Adrenal gland (tissue), 12 donors: Measurements from ENCODE around the gene OSM. TPM values are rescaled to one million over a fixed set of nuclear protein-coding genes. Genes with fewer than 3 reads are reported as not detected.

Source experiments
- DNase-seq, 7 donors: peaks; one replicate each; pipeline ENCODE4 v3.0.0-alpha.2; 2019 to 2020
- H3K27ac ChIP-seq, 5 donors: fragments of 200-600 bp; sonication (generic) in 4 of 5; 1 replicate in 3 of 5; 2 replicates in 2 of 5; pipeline versions ENCODE4 v1.5.1 to v1.8.0; 2016 to 2020; ENCODE audit warnings: mild to moderate bottlenecking in 1 of 5
- H3K27me3 ChIP-seq: fragments of 200-600 bp; 2 replicates; pipeline ENCODE4 v1.8.0; 2021
- H3K36me3 ChIP-seq, 2 donors: fragments of 200-600 bp; replicated peaks in 1 of 2; 1 replicate in 1 of 2; 2 replicates in 1 of 2; pipeline versions ENCODE4 v1.5.1 to v1.8.0; 2018 to 2022
- H3K4me1 ChIP-seq, 2 donors: fragments of 200-600 bp; replicated peaks in 1 of 2; 1 replicate in 1 of 2; 2 replicates in 1 of 2; pipeline versions ENCODE4 v1.5.1 to v1.8.0; 2018 to 2021
- H3K4me3 ChIP-seq, 4 donors: fragments of 200-600 bp; sonication (generic) in 3 of 4; one replicate each; pipeline ENCODE4 v1.5.1; 2016 to 2018
- H3K9me3 ChIP-seq, 3 donors: fragments of 200-600 bp; sonication (generic) in 1 of 3; replicated peaks in 1 of 3; 1 replicate in 2 of 3; 2 replicates in 1 of 3; pipeline versions ENCODE4 v1.5.1 to v1.8.0; 2016 to 2021
- POLR2A ChIP-seq, 2 donors: fragments of 450-650 bp; IDR thresholded peaks; one replicate each; pipeline ENCODE4 v1.6.1; 2017; ENCODE audit warnings: antibody characterized with exemption in 2 of 2, mild to moderate bottlenecking in 2 of 2, moderate library complexity in 1 of 2
- WGBS, 4 donors: extraction: QIAGEN DNeasy Blood & Tissue Kit in 2 of 4; methylation state at CpG; one replicate each; pipeline versions ENCODE4 v1.1.5 to v1.1.7; 2013 to 2017; 5-methylcytosine and 5-hydroxymethylcytosine counted together
- intact Hi-C, 2 donors: fragments of 100-400 bp; cut with DNase I; formaldehyde crosslinking; loops; one replicate each; pipeline versions ENCODE4 v1.14.1 to v1.15.0; 2022 to 2023
- polyA plus RNA-seq, 3 donors: library from polyadenylated mRNA; stranded (reverse); fragments of 200-250 nt in 2 of 3; fragments of 350-450 nt in 1 of 3; fragmentation: Illumina TruSeq in 1 of 3; extraction: RNeasy Lipid Tissue Mini Kit (QIAGEN cat#74804) in 1 of 3; gene quantifications; one replicate each; pipeline ENCODE4 v1.2.3, GENCODE V29; 2013 to 2014
- total RNA-seq, 9 donors: library from RNA; depleted of rRNA in 4 of 9; stranded (reverse); fragments of >200 nt in 4 of 9; fragments of 120-200 nt in 1 of 9; fragmentation: NEBNext Ultra II Directional in 1 of 9; extraction: Animal tissue kit (Norgen Biotek cat#: 25700) in 1 of 9; gene quantifications; one replicate each; pipeline versions ENCODE4 v1.1.0 to v1.2.4, GENCODE V29; 2013 to 2023
- TF ChIP-seq, protein P1 (sequence below), 6 experiments: fragments of 450-650 bp in 4 of 6; fragments of 200-600 bp in 2 of 6; sonication (generic) in 1 of 6; IDR thresholded peaks; 1 replicate in 5 of 6; 2 replicates in 1 of 6; pipeline versions ENCODE4 v1.5.1 to v1.8.0; 2016 to 2021; ENCODE audit warnings: antibody characterized with exemption in 6 of 6, mild to moderate bottlenecking in 2 of 6, moderate library complexity in 1 of 6
- donor health status: healthy with polysubstance abuse.
- donor health status: Bipolar disorder and iron deficiency.
- donor health status: DM: yes; HTN: yes; CAD: no.
- donor health status: DM: no; HTN: no; CAD: no.
- donor health status: DM: no; HTN: no; CAD: no.
- donor health status: DM: yes; HTN: yes; CAD: no.

Gene OSM
- total and polyA plus RNA-seq, 12 donors, result 0.44 to 8.1 (median 1.5) TPM; not detected in 1

DNA sequence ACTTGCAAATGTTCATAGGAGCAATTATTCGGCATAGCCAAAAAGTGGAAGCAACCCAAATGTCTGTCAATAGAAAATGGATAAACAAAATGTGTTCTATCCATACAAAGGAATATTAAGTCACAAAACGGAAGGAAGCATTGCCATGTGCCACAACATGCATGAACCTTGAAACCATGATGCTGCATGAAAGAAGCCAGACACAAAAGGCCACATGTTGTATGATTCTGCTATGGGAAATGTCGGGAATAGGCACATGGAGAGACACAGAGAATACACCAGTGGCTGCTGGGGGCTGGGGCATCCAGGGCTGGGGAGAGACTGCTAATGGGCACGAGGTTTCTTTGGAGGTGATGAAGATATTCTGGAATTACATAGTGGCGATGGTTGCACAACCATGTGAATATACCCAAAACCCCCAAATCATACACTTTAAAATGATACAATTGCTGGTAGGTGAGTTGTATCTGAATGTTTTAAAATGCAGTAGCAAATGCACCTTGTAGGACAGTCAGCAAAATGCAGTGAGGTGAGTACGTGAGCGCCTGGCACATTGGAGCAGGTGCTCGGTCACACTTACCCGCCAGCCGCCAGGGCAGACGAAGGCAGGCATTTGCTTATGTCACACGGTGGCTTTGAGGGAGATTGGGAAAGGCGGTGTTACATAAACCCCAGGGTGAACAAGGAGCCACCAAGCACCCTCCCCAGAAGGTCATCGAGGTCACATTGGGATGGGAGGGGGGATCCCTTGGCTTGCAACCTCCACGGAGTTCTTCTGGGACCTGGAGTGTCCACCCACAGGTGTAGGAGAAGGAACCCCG lies 6.3 kb upstream of the OSM start:
- H3K9me3 ChIP-seq, result no peaks in the 10 kb centered on the region
- 73 to 81% (median 78%) methylated on average over 16 of the region's 16 CpGs for WGBS, 4 donors
- DNase-seq, result no peak
- H3K27ac ChIP-seq, result peak overlapping the region in 1 of 5 donors; percentile 6
- no peak overlapping the region for H3K4me3 ChIP-seq
- TF ChIP-seq POLR2A (IDR thresholded peaks at IDR 0.05), result no peak
- TF ChIP-seq, protein P1, sequence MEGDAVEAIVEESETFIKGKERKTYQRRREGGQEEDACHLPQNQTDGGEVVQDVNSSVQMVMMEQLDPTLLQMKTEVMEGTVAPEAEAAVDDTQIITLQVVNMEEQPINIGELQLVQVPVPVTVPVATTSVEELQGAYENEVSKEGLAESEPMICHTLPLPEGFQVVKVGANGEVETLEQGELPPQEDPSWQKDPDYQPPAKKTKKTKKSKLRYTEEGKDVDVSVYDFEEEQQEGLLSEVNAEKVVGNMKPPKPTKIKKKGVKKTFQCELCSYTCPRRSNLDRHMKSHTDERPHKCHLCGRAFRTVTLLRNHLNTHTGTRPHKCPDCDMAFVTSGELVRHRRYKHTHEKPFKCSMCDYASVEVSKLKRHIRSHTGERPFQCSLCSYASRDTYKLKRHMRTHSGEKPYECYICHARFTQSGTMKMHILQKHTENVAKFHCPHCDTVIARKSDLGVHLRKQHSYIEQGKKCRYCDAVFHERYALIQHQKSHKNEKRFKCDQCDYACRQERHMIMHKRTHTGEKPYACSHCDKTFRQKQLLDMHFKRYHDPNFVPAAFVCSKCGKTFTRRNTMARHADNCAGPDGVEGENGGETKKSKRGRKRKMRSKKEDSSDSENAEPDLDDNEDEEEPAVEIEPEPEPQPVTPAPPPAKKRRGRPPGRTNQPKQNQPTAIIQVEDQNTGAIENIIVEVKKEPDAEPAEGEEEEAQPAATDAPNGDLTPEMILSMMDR (IDR thresholded peaks at IDR 0.05), result no peak
- no peaks in the 10 kb centered on the region for H3K27me3 ChIP-seq
- H3K36me3 ChIP-seq, result no peaks in the 10 kb centered on the region
- intact Hi-C loops, result no loop called here
- peaks cover 0 to 13% of the 10 kb centered on the region in 2 donors for H3K4me1 ChIP-seq

DNA sequence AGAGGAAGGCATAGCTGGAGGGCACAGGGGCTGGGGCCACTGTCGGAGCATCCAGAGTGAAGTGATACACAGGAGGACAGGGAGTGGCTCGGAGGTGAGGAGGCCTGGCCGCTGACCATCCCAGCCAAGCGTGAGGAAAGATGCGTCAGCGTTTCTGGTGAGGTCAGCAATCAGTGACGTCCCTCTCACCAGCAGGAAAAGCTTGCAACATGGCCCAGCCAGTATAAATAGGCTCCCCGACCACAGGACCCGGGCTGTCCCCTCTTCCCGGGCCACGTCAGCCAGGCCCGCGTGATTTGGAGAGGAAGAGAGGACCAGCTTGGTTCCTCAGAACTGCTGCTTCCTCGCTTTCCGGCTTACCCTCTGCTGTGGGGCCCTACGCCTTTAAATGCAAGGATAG lies 4.2 kb upstream of the OSM start:
- Histone ChIP-seq H3K4me1 (peaks cover 0 to 2% of the 10 kb centered on the region in 2 donors), H3K27me3 (no peaks in the 10 kb centered on the region), H3K36me3 (no peaks in the 10 kb centered on the region), H3K27ac (peak overlapping the region in 2 of 5 donors; percentile 39 to 65), H3K9me3 (no peaks in the 10 kb centered on the region), H3K4me3 (no peak overlapping the region)
- intact Hi-C loops, result no loop called here
- DNase-seq, result peak; percentile 60 to 86 (median 70)
- WGBS, 4 donors, result 63 to 78% (median 71%) methylated on average over 10 to 16 of the region's 16 CpGs
- no peak for TF ChIP-seq POLR2A (IDR thresholded peaks at IDR 0.05)
- TF ChIP-seq, protein P1 (IDR thresholded peaks at IDR 0.05), result no peak

DNA sequence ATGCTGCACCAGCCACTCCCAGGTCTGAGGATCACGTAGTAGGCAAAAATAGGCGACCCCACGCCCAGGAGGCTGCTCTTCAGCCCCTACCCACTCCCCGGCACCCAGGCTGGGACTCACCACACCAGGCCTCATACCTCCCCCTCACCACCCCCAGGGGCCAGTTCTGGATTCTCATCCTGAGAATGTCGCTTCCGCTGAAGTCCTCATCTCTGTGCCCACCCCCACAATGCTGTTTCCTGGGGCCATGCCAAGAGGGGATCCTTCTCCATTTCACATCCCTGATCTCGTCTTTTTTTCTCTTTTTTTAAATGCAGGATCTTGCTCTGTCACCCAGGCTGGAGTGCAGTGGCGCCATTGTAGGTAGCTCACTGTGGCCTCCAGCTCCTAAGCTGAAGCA lies 1.7 kb upstream of the OSM start:
- H3K36me3 ChIP-seq, result no peaks in the 10 kb centered on the region
- no peak overlapping the region for H3K4me3 ChIP-seq
- intact Hi-C loops, result no loop called here
- 87 to 89% (median 88%) methylated on average over 8 of the region's 8 CpGs for WGBS, 4 donors
- H3K27ac ChIP-seq, result no peak overlapping the region
- peaks cover 0 to under 1% of the 10 kb centered on the region in 2 donors for H3K4me1 ChIP-seq
- H3K27me3 ChIP-seq, result no peaks in the 10 kb centered on the region
- TF ChIP-seq, protein P1 (IDR thresholded peaks at IDR 0.05), result no peak
- no peak for TF ChIP-seq POLR2A (IDR thresholded peaks at IDR 0.05)
- H3K9me3 ChIP-seq, result no peaks in the 10 kb centered on the region
- no peak for DNase-seq

DNA sequence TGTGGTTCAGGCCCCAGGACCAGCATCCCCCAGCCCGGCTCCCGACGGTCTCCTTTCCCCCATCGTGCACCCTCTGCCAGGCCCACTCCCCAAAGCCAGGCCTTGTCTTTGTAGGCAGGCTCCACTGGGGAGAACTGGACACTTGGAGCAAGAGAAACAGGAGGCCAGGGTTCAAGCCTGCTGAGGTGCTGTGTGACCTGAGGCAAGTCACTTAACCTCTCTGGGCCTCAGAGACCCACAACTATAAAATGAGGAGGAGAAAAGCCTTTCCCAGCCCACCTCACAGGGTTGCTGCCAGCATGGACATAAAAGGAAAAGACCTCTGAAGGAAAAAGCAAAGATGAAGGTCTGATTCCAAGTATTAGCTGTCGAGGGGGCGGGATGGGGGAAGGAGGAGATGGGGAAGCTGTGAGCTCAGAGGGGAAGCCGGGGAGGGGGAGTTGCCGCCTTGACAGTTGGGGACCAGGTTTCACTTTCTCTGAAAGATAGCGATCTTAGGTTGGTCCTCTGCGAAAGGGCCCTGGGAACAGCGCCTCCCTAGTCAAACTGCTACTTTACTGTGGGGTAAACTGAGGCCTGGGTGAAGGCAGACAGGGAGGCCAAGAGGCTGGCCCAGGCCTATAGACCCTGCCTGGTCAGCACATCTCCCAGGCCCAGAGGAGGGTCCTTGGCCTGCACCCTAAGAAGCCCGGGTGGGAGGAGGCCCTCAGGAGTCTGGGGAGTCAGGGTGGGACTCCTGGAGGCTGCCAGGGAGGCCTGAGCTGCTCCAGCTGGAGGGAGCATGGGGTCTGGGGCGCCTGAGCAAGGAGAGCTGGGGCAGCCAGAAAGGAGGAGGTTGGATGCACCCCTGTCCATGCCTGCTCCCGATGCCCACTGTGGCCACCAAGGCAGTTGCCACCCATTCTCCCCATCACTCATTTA lies 991 bp upstream of the OSM start:
- 70 to 83% (median 71%) methylated on average over 11 to 14 of the region's 14 CpGs for WGBS, 4 donors
- no peak for DNase-seq
- no peaks in the 10 kb centered on the region for H3K9me3 ChIP-seq
- peaks cover 0 to 7% of the 10 kb centered on the region in 2 donors for H3K4me1 ChIP-seq
- no peaks in the 10 kb centered on the region for H3K27me3 ChIP-seq
- H3K36me3 ChIP-seq, result no peaks in the 10 kb centered on the region
- intact Hi-C loops, result no loop called here
- H3K27ac ChIP-seq, result peak overlapping the region in 1 of 5 donors; percentile 87
- TF ChIP-seq, protein P1 (IDR thresholded peaks at IDR 0.05), result no peak
- no peak for TF ChIP-seq POLR2A (IDR thresholded peaks at IDR 0.05)
- H3K4me3 ChIP-seq, result no peak overlapping the region
